HepG2 (cell line): ENCODE data around the gene PRM3. TPM values are rescaled to one million over a fixed set of nuclear protein-coding genes. Genes with fewer than 3 reads are reported as not detected.

Source experiments
- ATF5 ChIP-seq: sonication (generic); formaldehyde crosslinking; IDR thresholded peaks from 2 replicates; pipeline ENCODE4 v1.4.0; 2020; ENCODE audit warnings: mild to moderate bottlenecking, low read depth, missing genetic modification reagents
- FOSL2 ChIP-seq: sonication (generic); formaldehyde crosslinking; IDR thresholded peaks from 2 replicates; pipeline ENCODE4 v1.4.0; 2020; ENCODE audit warnings: missing genetic modification reagents
- FOXC1 ChIP-seq: sonication (generic); formaldehyde crosslinking; IDR thresholded peaks from 2 replicates; pipeline ENCODE4 v1.8.0; 2022; ENCODE audit warnings: mild to moderate bottlenecking, missing genetic modification reagents, borderline replicate concordance
- HIVEP1 ChIP-seq: sonication (generic); formaldehyde crosslinking; IDR thresholded peaks from 2 replicates; pipeline ENCODE4 v1.4.0; 2020; ENCODE audit warnings: mild to moderate bottlenecking, missing genetic modification reagents
- HMGXB3 ChIP-seq: sonication (generic); formaldehyde crosslinking; IDR thresholded peaks from 2 replicates; pipeline ENCODE4 v1.4.0; 2020; ENCODE audit warnings: missing genetic modification reagents, borderline replicate concordance
- KDM6A ChIP-seq: IDR thresholded peaks from 2 replicates; pipeline ENCODE4 v1.6.1; 2016; ENCODE audit warnings: low read depth
- MZF1 ChIP-seq: sonication (generic); formaldehyde crosslinking; IDR thresholded peaks from 2 replicates; pipeline ENCODE4 v1.8.1; 2023; ENCODE audit warnings: mild to moderate bottlenecking, missing genetic modification reagents, borderline replicate concordance
- SOX6 ChIP-seq, 2 experiments: fragments of 450-650 bp in 1 of 2; sonication (generic) in 1 of 2; formaldehyde crosslinking in 1 of 2; IDR thresholded peaks; 2 replicates each; pipeline versions ENCODE4 v1.4.0 to v1.6.1; 2017 to 2020; ENCODE audit warnings: antibody characterized with exemption in 1 of 2, mild to moderate bottlenecking in 1 of 2, missing genetic modification reagents in 1 of 2
- ZNF318 ChIP-seq: sonication (generic); formaldehyde crosslinking; IDR thresholded peaks from 2 replicates; pipeline ENCODE4 v1.4.0; 2020; ENCODE audit warnings: mild to moderate bottlenecking, missing genetic modification reagents
- ZNF367 ChIP-seq: sonication (generic); formaldehyde crosslinking; IDR thresholded peaks from 2 replicates; pipeline ENCODE4 v1.4.0; 2020; ENCODE audit warnings: missing genetic modification reagents, borderline replicate concordance
- ZNF773 ChIP-seq: sonication (generic); formaldehyde crosslinking; IDR thresholded peaks from 2 replicates; pipeline ENCODE4 v1.4.0; 2020; ENCODE audit warnings: missing genetic modification reagents, borderline replicate concordance
- polyA plus RNA-seq, 8 experiments: library from polyadenylated mRNA; depleted of rRNA in 3 of 8; stranded (reverse) in 7 of 8; unstranded in 1 of 8; fragments of >200 nt; fragmentation: Illumina TruSeq in 4 of 8; extraction: Trizol in 4 of 8; gene quantifications; 2 replicates each; pipeline versions ENCODE4 v1.2.1 to v1.2.3, GENCODE V29; 2011 to 2016; ENCODE audit warnings: low read depth in 4 of 8, missing spikeins in 1 of 8, mixed read lengths in 1 of 8; ENCODE audit not compliant: insufficient read depth in 1 of 8
- total RNA-seq, 5 experiments: library from RNA; depleted of rRNA; stranded (reverse); fragments of >200 nt; fragmentation: Illumina TruSeq; extraction: Trizol; gene quantifications; 2 replicates each; pipeline ENCODE4 v1.2.3, GENCODE V29; 2016; ENCODE audit warnings: low read depth in 1 of 5
- TF ChIP-seq, protein P1 (sequence below): sonication (generic); formaldehyde crosslinking; IDR thresholded peaks from 2 replicates; pipeline ENCODE4 v1.8.1; 2023; ENCODE audit warnings: mild to moderate bottlenecking, moderate library complexity, missing genetic modification reagents

PRM3 gene
- total and polyA plus RNA-seq, 2 of the 13 experiments (the other 11 are each of a cell fraction or from before 2014, with no cell fraction given), result not detected

GRCh38 chr16:11258553-11259492, 14.6 kb downstream of the PRM3 start (continued):
- TF ChIP-seq ZNF318 (CRISPR knock-in tag) (peak; percentile 65; the same call in 1 of the 2 replicates), SOX6 (IDR thresholded peaks at IDR 0.05) (no peak), SOX6 (CRISPR knock-in tag; IDR thresholded peaks at IDR 0.05) (peak; percentile 68), KDM6A (no peak; the same call in 1 of the 2 replicates), ZNF367 (no peak), HMGXB3 (CRISPR knock-in tag) (no peak), ZNF773 (CRISPR knock-in tag) (no peak), HIVEP1 (CRISPR knock-in tag) (0 out of 2 replicates have a peak, but pooled peaks have one; percentile 43), MZF1 (CRISPR knock-in tag) (no peak), FOXC1 (CRISPR knock-in tag) (no peak; the same call in 1 of the 2 replicates), ATF5 (CRISPR knock-in tag) (no peak; the same call in 1 of the 2 replicates), FOSL2 (no peak; the same call in 1 of the 2 replicates)
- TF ChIP-seq, protein P1, sequence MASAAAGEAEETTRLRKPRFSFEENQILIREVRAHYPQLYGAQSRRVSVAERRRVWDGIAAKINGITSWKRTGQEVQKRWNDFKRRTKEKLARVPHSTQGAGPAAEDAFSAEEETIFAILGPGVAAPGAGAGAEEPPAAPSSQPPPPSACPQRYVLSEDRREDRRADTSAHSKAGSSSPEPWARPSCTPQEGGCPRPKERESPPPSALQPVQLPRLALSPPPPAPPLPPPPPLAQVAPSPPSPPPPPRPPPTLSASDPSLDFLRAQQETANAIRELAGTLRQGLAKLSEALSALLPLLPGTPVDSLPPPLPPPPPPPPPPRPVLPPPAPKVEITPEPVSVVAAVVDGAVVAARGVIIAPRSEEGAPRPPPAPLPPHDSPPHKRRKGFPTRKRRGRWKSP, result no peak
